Tibial nerve (tissue), 4 donors: ENCODE measurements around the gene DAB1. TPM values are rescaled to one million over a fixed set of nuclear protein-coding genes. Genes with fewer than 3 reads are reported as not detected.

Source experiments
- DNase-seq, 2 donors: peaks; one replicate each; pipeline ENCODE4 v3.0.0-alpha.2; 2019; ENCODE audit warnings: low spot score in 2 of 2
- H3K27ac ChIP-seq, 4 donors: fragments of 200-600 bp; sonication (generic) in 3 of 4; one replicate each; pipeline ENCODE4 v1.5.1; 2017 to 2019; ENCODE audit warnings: mild to moderate bottlenecking in 1 of 4
- H3K27me3 ChIP-seq, 2 donors: fragments of 200-600 bp; sonication (generic) in 1 of 2; one replicate each; pipeline versions ENCODE4 v1.5.1 to v1.6.0; 2017 to 2019
- H3K36me3 ChIP-seq, 3 donors: fragments of 200-600 bp; sonication (generic); one replicate each; pipeline ENCODE4 v1.5.1; 2018 to 2019
- H3K4me1 ChIP-seq, 4 donors: fragments of 200-600 bp; sonication (generic) in 3 of 4; one replicate each; pipeline ENCODE4 v1.5.1; 2017 to 2019
- H3K4me3 ChIP-seq, 4 donors: fragments of 200-600 bp; sonication (generic) in 3 of 4; one replicate each; pipeline ENCODE4 v1.5.1; 2017 to 2019; ENCODE audit warnings: mild to moderate bottlenecking in 1 of 4, moderate library complexity in 1 of 4
- H3K9me3 ChIP-seq, 4 donors: fragments of 200-600 bp; sonication (generic) in 3 of 4; one replicate each; pipeline ENCODE4 v1.5.1; 2017 to 2019
- EP300 ChIP-seq, 2 donors: sonication (generic); formaldehyde crosslinking; IDR thresholded peaks; one replicate each; pipeline ENCODE4 v1.6.1; 2017; ENCODE audit warnings: antibody characterized with exemption in 2 of 2, mild to moderate bottlenecking in 1 of 2
- POLR2A ChIP-seq, 2 donors: fragments of 450-650 bp; IDR thresholded peaks; one replicate each; pipeline ENCODE4 v1.6.1; 2017; ENCODE audit warnings: antibody characterized with exemption in 2 of 2, mild to moderate bottlenecking in 2 of 2, moderate library complexity in 2 of 2
- WGBS, 2 donors: methylation state at CpG; one replicate each; pipeline ENCODE4 v1.1.5; 2018; 5-methylcytosine and 5-hydroxymethylcytosine counted together
- total RNA-seq, 4 donors: library from RNA; depleted of rRNA; stranded (reverse); fragments of >200 nt; gene quantifications; one replicate each; pipeline ENCODE4 v1.1.0, GENCODE V29; 2016
- TF ChIP-seq, protein P1 (sequence below), 5 experiments: fragments of 200-600 bp in 3 of 5; fragments of 450-650 bp in 2 of 5; sonication (generic) in 3 of 5; IDR thresholded peaks; one replicate each; pipeline ENCODE4 v1.5.1; 2016 to 2019; ENCODE audit warnings: antibody characterized with exemption in 5 of 5, mild to moderate bottlenecking in 3 of 5, moderate library complexity in 2 of 5

Gene DAB1
- total RNA-seq, 4 donors from 2014 or later, result 4.0 to 8.3 (median 4.4) TPM

DNA sequence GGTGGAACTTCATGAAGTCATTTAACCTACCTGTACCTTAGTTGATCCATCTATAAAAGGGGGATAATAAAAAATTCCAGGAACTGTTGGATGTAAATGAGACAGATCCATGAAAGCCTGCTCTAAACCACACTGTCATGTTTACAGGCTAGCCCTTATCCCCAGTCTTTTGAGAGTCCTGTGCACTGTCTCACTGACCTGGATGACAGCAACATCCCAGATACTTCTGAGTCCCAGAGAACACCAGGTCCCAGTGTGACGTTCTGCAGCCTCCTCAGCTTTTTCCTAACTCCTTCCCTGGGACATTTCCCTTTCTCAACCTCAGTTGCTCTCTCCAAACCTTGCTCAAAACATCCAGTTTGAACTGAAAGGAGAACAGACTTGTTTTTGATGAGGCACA is 292.6 kb downstream of the DAB1 start:
- Histone ChIP-seq H3K4me1 (no peaks in the 10 kb centered on the region), H3K27me3 (no peaks in the 10 kb centered on the region), H3K36me3 (no peaks in the 10 kb centered on the region), H3K9me3 (no peaks in the 10 kb centered on the region), H3K27ac (no peak overlapping the region), H3K4me3 (no peak overlapping the region)
- 59 to 68% methylated on average over 1 of the region's 1 CpG for WGBS, 2 donors
- DNase-seq, result no peak
- TF ChIP-seq POLR2A (IDR thresholded peaks at IDR 0.05), result no peak
- TF ChIP-seq EP300 (IDR thresholded peaks at IDR 0.05), result no peak
- TF ChIP-seq, protein P1, sequence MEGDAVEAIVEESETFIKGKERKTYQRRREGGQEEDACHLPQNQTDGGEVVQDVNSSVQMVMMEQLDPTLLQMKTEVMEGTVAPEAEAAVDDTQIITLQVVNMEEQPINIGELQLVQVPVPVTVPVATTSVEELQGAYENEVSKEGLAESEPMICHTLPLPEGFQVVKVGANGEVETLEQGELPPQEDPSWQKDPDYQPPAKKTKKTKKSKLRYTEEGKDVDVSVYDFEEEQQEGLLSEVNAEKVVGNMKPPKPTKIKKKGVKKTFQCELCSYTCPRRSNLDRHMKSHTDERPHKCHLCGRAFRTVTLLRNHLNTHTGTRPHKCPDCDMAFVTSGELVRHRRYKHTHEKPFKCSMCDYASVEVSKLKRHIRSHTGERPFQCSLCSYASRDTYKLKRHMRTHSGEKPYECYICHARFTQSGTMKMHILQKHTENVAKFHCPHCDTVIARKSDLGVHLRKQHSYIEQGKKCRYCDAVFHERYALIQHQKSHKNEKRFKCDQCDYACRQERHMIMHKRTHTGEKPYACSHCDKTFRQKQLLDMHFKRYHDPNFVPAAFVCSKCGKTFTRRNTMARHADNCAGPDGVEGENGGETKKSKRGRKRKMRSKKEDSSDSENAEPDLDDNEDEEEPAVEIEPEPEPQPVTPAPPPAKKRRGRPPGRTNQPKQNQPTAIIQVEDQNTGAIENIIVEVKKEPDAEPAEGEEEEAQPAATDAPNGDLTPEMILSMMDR (IDR thresholded peaks at IDR 0.05), result no peak

DNA sequence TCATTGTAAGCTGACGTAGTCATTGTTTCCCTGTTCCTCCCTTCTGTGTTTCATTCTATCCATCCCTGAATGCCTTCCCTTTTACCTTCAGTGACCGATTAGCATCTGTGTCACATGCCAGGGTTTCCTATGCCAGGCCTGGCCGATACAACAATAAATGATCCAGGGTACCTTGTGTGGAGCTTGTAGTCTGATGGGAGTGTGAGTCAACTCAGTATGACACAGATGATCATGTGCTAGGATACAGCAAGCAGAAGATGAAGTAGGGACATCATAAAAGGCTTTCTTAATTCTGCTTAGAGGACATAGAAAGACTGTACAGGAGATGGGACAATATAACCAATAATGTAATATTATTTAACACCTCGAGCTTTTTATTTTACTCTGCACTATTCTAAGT is 294.0 kb downstream of the DAB1 start:
- Histone ChIP-seq H3K27me3 (no peaks in the 10 kb centered on the region), H3K9me3 (no peaks in the 10 kb centered on the region), H3K4me1 (no peaks in the 10 kb centered on the region), H3K27ac (no peak overlapping the region), H3K36me3 (no peaks in the 10 kb centered on the region), H3K4me3 (no peak overlapping the region)
- TF ChIP-seq EP300 (IDR thresholded peaks at IDR 0.05) (no peak), POLR2A (IDR thresholded peaks at IDR 0.05) (no peak)
- TF ChIP-seq, protein P1 (IDR thresholded peaks at IDR 0.05), result no peak
- 93% methylated on average over 4 of the region's 4 CpGs for WGBS, 2 donors
- no peak for DNase-seq

DNA sequence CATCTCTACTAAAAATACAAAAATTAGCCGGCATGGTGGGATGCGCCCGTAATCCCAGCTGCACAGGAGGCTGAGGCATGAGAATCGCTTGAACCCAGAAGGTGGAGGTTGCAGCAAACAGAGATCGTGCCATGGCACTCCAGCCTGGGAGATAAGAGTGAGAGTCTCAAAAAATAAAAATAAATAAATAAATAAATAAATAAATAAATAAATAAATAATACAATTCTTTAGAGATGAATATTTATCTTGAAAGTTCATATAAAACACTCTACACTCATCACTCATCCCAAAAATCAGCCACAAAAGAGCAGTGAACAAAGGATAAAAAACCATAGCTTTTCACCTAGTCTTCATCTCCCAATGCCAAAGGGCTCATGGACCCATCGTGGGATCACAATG is 295.9 kb downstream of the DAB1 start:
- H3K27ac ChIP-seq, result no peak overlapping the region
- WGBS, 2 donors, result 93 to 96% methylated on average over 6 of the region's 6 CpGs
- H3K4me1 ChIP-seq, result peaks cover 0 to 7% (median 0%) of the 10 kb centered on the region in 4 donors
- H3K4me3 ChIP-seq, result no peak overlapping the region
- no peaks in the 10 kb centered on the region for H3K36me3 ChIP-seq
- H3K27me3 ChIP-seq, result no peaks in the 10 kb centered on the region
- DNase-seq, result no peak
- TF ChIP-seq, protein P1 (IDR thresholded peaks at IDR 0.05), result no peak
- TF ChIP-seq POLR2A (IDR thresholded peaks at IDR 0.05), result no peak
- no peak for TF ChIP-seq EP300 (IDR thresholded peaks at IDR 0.05)
- H3K9me3 ChIP-seq, result no peaks in the 10 kb centered on the region

DNA sequence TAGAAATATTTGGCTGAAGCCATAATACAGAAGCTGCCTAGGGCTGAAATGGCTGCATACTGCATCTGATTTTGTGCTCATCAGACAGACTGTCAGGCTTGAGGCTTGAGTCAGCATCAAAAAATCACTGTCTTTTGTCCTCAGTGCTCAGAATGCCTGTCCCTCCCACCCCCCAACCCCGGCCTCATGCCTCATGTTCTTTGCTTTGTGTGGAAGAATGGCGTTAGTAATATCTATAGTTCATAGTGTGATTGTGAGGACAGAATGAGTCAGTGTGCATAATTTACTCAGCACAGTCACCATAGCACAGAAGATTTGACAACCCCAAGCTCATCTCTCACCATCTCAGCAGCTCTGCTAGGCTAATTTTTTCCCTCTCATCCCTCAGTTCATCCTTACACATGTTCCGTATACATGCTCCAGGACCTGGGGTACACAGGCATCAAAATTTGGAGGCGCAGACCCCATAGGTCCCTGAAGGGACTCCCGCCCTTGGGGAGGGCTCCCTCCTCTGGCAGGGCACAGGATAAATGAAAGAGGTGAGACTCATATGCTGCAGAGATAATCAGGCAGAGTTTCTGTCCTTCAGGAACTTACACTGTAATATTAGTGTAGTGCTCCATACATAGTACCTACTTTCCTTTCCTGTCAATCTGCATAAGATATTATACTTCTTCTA is 299.0 kb downstream of the DAB1 start:
- Histone ChIP-seq H3K27ac (peak overlapping the region in 2 of 4 donors; percentile 50 to 77), H3K4me3 (no peak overlapping the region), H3K27me3 (no peaks in the 10 kb centered on the region), H3K9me3 (no peaks in the 10 kb centered on the region), H3K4me1 (peaks cover 0 to 7% (median 0%) of the 10 kb centered on the region in 4 donors), H3K36me3 (no peaks in the 10 kb centered on the region)
- TF ChIP-seq, protein P1 (IDR thresholded peaks at IDR 0.05), result no peak
- TF ChIP-seq EP300 (IDR thresholded peaks at IDR 0.05) (no peak), POLR2A (IDR thresholded peaks at IDR 0.05) (no peak)
- WGBS, 2 donors, result 69 to 83% methylated on average over 5 of the region's 5 CpGs
- no peak for DNase-seq

DNA sequence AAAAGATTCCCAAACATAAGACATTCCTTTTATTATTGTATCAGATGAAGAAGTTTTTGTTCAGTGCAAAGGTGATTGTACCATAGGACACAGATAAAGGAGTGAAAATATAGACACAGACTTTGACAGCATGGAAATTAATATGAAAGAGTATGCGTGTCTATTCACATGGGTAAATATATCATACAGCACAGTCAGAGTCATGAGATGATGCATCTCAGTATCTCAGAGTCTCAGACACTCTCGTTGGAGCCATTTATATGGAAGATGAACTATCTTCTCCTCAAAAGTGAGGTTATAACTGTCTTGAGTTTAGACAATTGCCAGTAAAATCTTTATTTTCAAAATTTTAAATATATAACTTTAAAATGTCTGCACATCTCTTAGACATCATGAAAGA is 299.7 kb downstream of the DAB1 start:
- WGBS, 2 donors, result 66 to 70% methylated on average over 2 of the region's 2 CpGs

More for the DNA sequence above, 299.7 kb downstream of the DAB1 start:
- H3K36me3 ChIP-seq, result no peaks in the 10 kb centered on the region
- H3K4me1 ChIP-seq, result peaks cover 0 to 7% (median 0%) of the 10 kb centered on the region in 4 donors
- no peak for TF ChIP-seq POLR2A (IDR thresholded peaks at IDR 0.05)
- no peak for TF ChIP-seq EP300 (IDR thresholded peaks at IDR 0.05)
- TF ChIP-seq, protein P1 (IDR thresholded peaks at IDR 0.05), result no peak
- H3K4me3 ChIP-seq, result no peak overlapping the region
- peak overlapping the region in 1 of 4 donors; percentile 77 for H3K27ac ChIP-seq
- H3K9me3 ChIP-seq, result no peaks in the 10 kb centered on the region
- no peaks in the 10 kb centered on the region for H3K27me3 ChIP-seq
- DNase-seq, result no peak
